H7 (cell line): ENCODE measurements around the gene IL17RD. TPM values are rescaled to one million over a fixed set of nuclear protein-coding genes. Genes with fewer than 3 reads are reported as not detected.

Experiments
- DNase-seq: peaks from one replicate; pipeline ENCODE4 v3.0.0; 2012
- H3K27me3 ChIP-seq: 2 replicates; pipeline ENCODE4 v1.6.0; 2011; ENCODE audit warnings: mild to moderate bottlenecking, low read length; ENCODE audit not compliant: control insufficient read depth, insufficient read depth
- H3K36me3 ChIP-seq: replicated peaks from 2 replicates; pipeline ENCODE4 v1.5.1; 2011; ENCODE audit warnings: low read length; ENCODE audit not compliant: control insufficient read depth, insufficient read depth
- H3K4me3 ChIP-seq: 2 replicates; pipeline ENCODE4 v1.5.1; 2011; ENCODE audit warnings: low read depth, mild to moderate bottlenecking, control low read depth, low read length, moderate library complexity; ENCODE audit not compliant: insufficient read depth
- total RNA-seq: library from RNA; depleted of rRNA; stranded (reverse); fragments of >200 nt; shearing (Covaris generic); gene quantifications from 2 replicates; pipeline ENCODE4 v1.2.3, GENCODE V29; 2014

IL17RD gene
- total RNA-seq, 1 experiment from 2014 or later = 33.4 TPM

GRCh38 chr3:57151021-57151449 lies 14.1 kb downstream of the IL17RD start:
- Histone ChIP-seq H3K27me3 (no peaks in the 10 kb centered on the region), H3K4me3 (no peak overlapping the region), H3K36me3 (no peaks in the 10 kb centered on the region)
- no peak for DNase-seq

- H3K36me3 ChIP-seq = no peaks in the 10 kb centered on the region
- H3K27me3 ChIP-seq = no peaks in the 10 kb centered on the region
- DNase-seq = no peak
- no peak overlapping the region for H3K4me3 ChIP-seq
Observed at GRCh38 chr3:57150113-57150581, 15.0 kb downstream of the IL17RD start.

GRCh38 chr3:57147071-57147470 lies 18.1 kb downstream of the IL17RD start:
- H3K36me3 ChIP-seq = no peaks in the 10 kb centered on the region; the same call in 1 of the 2 replicates
- DNase-seq = no peak

GRCh38 chr3:57145852-57146251 lies 19.3 kb downstream of the IL17RD start:
- Histone ChIP-seq H3K36me3 (no peaks in the 10 kb centered on the region; the same call in 1 of the 2 replicates), H3K4me3 (no peak overlapping the region), H3K27me3 (no peaks in the 10 kb centered on the region)
- DNase-seq = no peak

More at GRCh38 chr3:57147071-57147470, 18.1 kb downstream of the IL17RD start:
- Histone ChIP-seq H3K4me3 (no peak overlapping the region), H3K27me3 (no peaks in the 10 kb centered on the region)

GRCh38 chr3:57144952-57145351 lies 20.2 kb downstream of the IL17RD start:
- Histone ChIP-seq H3K36me3 (no peaks in the 10 kb centered on the region; the same call in 1 of the 2 replicates), H3K4me3 (no peak overlapping the region), H3K27me3 (no peaks in the 10 kb centered on the region)
- no peak for DNase-seq

GRCh38 chr3:57143886-57144459 lies 21.2 kb downstream of the IL17RD start:
- Histone ChIP-seq H3K4me3 (no peak overlapping the region), H3K36me3 (no peaks in the 10 kb centered on the region; the same call in 1 of the 2 replicates), H3K27me3 (no peaks in the 10 kb centered on the region)
- no peak for DNase-seq

GRCh38 chr3:57142411-57142723 lies 22.8 kb downstream of the IL17RD start:
- Histone ChIP-seq H3K36me3 (no peaks in the 10 kb centered on the region; the same call in 1 of the 2 replicates), H3K27me3 (no peaks in the 10 kb centered on the region), H3K4me3 (no peak overlapping the region)
- peak; percentile 71 for DNase-seq

- H3K27me3 ChIP-seq = no peaks in the 10 kb centered on the region
- DNase-seq = peak; percentile 57
- no peaks in the 10 kb centered on the region; the same call in 1 of the 2 replicates for H3K36me3 ChIP-seq
- no peak overlapping the region for H3K4me3 ChIP-seq
Observed at GRCh38 chr3:57141719-57142410, 23.3 kb downstream of the IL17RD start.

- no peak overlapping the region for H3K4me3 ChIP-seq
- no peaks in the 10 kb centered on the region for H3K27me3 ChIP-seq
- no peak for DNase-seq
Observed at GRCh38 chr3:57140894-57141293, 24.3 kb downstream of the IL17RD start.

GRCh38 chr3:57135964-57136719 lies 29.0 kb downstream of the IL17RD start:
- no peak for DNase-seq
- no peak overlapping the region for H3K4me3 ChIP-seq
- no peaks in the 10 kb centered on the region for H3K27me3 ChIP-seq
- H3K36me3 ChIP-seq = no peaks in the 10 kb centered on the region

More at GRCh38 chr3:57140894-57141293, 24.3 kb downstream of the IL17RD start:
- no peaks in the 10 kb centered on the region; the same call in 1 of the 2 replicates for H3K36me3 ChIP-seq

GRCh38 chr3:57133157-57133556 lies 32.0 kb downstream of the IL17RD start:
- H3K4me3 ChIP-seq = no peak overlapping the region
- H3K36me3 ChIP-seq = no peaks in the 10 kb centered on the region
- H3K27me3 ChIP-seq = no peaks in the 10 kb centered on the region
- no peak for DNase-seq

- Histone ChIP-seq H3K27me3 (no peaks in the 10 kb centered on the region), H3K36me3 (no peaks in the 10 kb centered on the region), H3K4me3 (no peak overlapping the region)
- DNase-seq = no peak
Observed at GRCh38 chr3:57132674-57133073, 32.5 kb downstream of the IL17RD start.

GRCh38 chr3:57131210-57131588 lies 34.0 kb downstream of the IL17RD start:
- Histone ChIP-seq H3K27me3 (no peaks in the 10 kb centered on the region), H3K36me3 (no peaks in the 10 kb centered on the region), H3K4me3 (no peak overlapping the region)
- no peak for DNase-seq

- peak; percentile 76 for DNase-seq
- peaks cover 2% of the 10 kb centered on the region for H3K27me3 ChIP-seq
- no peaks in the 10 kb centered on the region for H3K36me3 ChIP-seq
- no peak overlapping the region for H3K4me3 ChIP-seq
Observed at GRCh38 chr3:57130571-57131209, 34.5 kb downstream of the IL17RD start.
